HG03196 (cell line): ENCODE results near the gene CASTOR2.
"Not testable (repeated sequence)": the region's sequence is repeated elsewhere in the genome, so short reads cannot be mapped to it uniquely, and the experiment has no call there.

Experiments used
- ATAC-seq: cut with Tn5 transposase; IDR thresholded peaks from one replicate; pipeline ENCODE4 v1.9.1; 2021; ENCODE audit not compliant: unreplicated experiment

Gene CASTOR2

GRCh38 chr7:75049817-75050216, 85.3 kb downstream of the CASTOR2 start:
- ATAC-seq: no peak

GRCh38 chr7:75050501-75050900, 86.0 kb downstream of the CASTOR2 start:
- no peak for ATAC-seq

GRCh38 chr7:75054744-75055143, 90.2 kb downstream of the CASTOR2 start:
- no peak for ATAC-seq

- ATAC-seq: no peak
Measured at GRCh38 chr7:75055155-75055554, 90.7 kb downstream of the CASTOR2 start.

DNA sequence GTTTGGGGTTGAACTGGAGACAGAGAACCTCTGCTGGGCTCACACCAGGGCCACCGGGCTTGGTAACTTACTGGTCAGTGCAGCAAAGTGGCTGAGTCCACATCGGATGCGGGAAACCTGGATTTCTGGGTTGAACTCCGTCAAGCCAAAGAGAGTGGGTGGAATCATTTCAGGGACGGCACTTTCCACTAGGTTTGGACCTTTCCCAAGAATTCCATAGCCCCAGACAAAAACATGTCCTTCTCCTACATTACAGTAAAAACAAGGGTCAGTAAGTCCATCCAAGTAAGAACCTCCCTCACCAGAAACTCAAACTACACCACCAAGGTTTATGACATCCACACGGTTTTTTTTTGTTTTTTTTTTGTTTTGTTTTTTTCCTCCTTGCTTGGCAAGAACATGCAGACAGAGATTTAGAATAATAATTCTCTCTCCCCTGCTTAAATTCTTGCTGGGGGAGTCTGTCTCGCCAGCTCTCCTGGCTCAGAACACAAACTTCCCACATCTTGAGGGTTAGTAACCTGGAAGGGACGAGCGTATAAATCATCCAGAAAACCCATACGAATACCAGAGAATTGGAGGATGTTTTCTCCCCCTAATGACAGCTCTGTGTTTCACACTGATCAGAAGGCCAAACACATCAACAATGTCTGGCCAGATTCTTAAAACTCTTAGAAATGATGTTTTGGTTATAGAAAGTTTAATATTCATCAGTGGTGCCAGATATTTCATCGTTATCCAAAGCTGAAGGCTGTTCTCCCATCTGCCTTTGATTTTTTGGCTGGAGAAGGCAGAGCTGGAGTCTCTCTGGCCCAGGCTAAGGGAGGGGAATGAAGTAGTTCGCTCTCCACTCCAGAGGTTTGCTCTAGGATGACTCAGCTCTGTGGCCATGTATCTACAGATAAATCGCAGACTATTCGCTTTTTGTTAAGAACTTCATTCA, 91.6 kb downstream of the CASTOR2 start:
- no peak for ATAC-seq

DNA sequence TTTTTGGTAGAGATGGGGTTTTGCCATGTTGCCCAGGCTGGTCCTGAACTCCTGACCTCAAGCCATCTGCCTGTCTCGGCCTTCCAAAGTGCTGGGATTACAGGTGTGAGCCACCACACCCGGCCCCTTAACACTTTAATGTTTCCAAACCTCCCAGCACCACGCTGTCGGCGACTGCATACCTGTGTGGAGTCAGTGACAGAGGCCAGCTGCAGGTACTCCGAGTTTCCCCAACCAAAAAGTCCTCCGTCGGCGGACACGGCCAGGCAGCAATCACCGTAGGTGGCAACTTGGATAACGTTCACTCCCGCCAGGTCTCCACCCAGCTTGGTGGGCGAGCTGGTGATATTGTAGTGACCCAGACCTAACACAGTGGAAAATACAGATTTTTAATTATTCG, 93.9 kb downstream of the CASTOR2 start:
- ATAC-seq: no peak

GRCh38 chr7:75064291-75064690, 99.8 kb downstream of the CASTOR2 start:
- no peak for ATAC-seq

- ATAC-seq: no peak
Measured at GRCh38 chr7:75064801-75065200, 100.3 kb downstream of the CASTOR2 start.

- ATAC-seq: no peak
Measured at GRCh38 chr7:75066521-75066920, 102.0 kb downstream of the CASTOR2 start.

GRCh38 chr7:75072981-75073283, 108.4 kb downstream of the CASTOR2 start:
- no peak for ATAC-seq

DNA sequence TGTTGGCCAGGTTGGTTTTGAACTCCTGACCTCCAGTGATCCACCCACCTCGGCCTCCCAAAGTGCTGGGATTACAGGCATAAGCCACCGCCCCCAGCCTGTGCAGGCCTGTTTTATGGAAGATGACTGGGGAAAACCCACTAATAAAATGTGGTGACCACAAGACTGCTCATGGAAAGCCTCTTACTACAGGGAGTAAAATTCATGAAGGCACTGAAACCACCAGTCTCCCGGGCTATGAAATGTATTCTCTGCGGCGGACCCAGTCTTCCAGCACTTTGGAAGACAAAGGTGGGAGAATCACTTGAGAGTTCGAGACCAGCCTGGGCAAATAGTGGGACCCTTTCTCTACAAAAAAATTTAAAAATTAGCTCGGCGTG, 109.7 kb downstream of the CASTOR2 start:
- not testable (repeated sequence) for ATAC-seq
